ENCODE results near the gene RNF126.
"Not testable (repeated sequence)": the region's sequence is repeated elsewhere in the genome, so short reads cannot be mapped to it uniquely, and the experiment has no call there.

The RNF126 gene

DNA sequence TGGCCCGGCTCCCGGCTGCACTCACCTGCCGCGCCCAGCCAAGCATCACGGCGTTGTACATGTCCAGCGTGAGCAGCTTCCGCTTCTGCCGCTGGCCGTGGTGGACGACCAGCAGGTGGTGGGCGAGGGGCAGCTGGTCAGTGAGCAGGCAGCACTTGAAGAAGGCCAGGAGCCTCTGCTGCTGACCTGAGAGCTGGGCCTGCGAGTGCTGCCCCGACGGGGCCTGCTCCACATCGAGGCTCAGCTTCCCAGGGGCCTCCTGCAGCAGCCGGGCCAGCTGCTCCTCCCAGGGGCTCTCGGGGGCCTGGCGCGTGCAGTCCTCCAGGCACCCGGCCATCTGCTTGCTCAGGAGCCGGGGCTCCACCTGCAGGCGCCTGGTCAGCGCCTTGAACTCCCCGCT, 33.5 kb downstream of the RNF126 start:
- DNase-seq, result not testable (repeated sequence)

DNA sequence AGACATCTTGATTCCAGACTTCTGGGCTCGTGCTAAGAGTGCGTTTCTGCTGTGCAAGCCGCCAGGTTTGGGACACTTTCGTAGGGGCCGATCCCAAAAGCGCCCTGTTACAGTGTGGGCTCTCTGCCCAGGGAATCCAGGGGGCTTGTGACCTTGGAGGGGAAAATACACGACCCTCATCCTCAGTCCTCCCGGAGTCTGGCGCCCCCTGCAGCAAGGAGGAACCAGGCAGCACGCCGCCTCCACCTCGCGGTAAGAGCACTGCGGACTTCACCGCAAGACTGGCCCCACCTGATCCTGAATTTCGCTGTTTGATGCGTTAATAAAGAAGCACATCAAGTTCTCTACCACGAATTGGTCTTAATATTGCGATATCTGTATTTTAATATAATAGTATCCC, 34.8 kb downstream of the RNF126 start:
- no peak for DNase-seq

DNA sequence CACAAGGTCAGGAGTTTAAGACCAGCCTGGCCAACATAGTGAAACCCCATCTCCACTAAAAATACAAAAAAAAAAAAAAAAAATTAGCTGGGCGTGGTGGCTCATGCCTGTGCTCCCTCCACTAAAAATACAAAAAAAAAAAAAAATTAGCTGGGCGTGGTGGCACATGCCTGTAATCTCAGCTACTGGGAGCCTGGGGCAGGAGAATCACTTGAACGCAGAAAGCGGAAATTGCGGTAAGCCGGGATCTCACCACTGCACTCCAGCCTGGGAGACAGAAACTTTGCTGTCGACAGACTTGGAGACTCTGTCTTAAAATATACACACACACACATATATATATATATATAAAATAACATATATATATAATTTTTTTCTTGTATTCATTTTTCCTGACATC, 36.4 kb downstream of the RNF126 start:
- DNase-seq, result not testable (repeated sequence)

DNA sequence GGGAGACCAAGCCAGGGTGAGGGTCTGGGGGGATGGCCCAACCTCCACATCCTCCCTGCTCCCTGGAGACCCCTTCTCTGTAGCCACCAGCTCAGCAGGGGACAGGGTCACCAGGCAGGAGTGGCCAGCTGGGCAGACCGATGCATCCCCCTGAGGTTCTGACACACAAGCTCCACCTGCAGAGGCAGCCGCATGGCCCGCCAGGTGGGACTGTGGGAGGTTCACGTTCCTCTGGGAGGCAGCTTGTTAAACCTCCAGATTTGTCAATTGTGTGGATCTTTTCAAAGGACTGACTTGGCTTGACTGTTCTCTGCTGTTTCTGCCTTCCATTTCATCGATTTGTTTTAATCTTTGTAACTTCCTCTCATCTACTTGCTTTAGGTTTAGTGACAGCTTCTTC, 37.8 kb downstream of the RNF126 start:
- DNase-seq, result no peak

DNA sequence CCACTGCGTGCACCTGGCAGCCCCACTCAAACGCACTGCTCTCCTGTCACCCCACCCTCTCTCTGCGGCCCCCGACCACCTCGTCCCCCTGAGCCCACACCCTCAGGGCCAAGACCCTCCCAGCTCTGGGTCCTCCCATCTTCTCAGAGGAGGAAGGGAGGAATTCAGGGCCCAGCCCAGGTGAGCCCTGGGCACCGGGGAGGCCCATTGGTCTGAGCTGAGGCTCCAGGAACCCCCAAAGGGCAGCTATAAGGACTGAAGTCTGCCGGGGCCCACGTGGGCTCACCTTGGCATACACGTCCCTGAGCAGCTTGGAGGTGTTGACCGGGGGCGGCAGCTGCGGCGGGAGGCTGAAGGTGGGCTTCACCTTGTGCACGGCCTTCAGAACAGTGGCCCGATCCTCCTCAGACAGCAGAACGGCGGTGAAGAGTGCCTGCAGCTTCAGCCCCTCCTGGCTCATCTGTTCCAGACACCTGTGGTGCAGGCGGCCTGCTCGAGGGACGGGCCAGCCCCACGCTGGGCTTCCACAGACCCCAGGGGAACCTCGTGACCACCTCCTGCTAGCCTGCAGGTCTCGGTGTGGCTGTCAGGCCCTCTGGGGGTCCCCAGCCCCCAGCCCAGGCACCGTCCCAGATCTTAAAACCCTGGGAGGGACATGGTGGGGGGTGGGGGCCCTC, 38.4 kb downstream of the RNF126 start:
- no peak for DNase-seq

DNA sequence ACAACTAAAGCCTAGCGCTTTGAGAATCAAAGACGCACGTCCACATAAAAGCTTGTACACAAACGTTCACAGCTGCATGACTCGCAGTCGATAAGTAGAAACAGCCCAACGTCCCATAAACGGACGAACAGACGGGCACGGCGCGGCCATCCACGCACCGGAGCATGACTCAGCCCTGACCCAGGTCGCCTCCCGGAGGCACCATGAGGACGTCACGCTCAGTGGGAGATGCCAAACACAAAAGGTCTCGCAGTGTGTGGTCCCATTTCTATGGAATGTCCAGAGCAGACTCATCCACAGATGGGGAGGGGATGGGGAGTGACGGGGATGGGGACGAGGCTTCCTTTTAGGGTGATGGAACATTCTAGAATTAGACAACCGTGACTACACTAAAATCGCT, 39.0 kb downstream of the RNF126 start:
- no peak for DNase-seq

DNA sequence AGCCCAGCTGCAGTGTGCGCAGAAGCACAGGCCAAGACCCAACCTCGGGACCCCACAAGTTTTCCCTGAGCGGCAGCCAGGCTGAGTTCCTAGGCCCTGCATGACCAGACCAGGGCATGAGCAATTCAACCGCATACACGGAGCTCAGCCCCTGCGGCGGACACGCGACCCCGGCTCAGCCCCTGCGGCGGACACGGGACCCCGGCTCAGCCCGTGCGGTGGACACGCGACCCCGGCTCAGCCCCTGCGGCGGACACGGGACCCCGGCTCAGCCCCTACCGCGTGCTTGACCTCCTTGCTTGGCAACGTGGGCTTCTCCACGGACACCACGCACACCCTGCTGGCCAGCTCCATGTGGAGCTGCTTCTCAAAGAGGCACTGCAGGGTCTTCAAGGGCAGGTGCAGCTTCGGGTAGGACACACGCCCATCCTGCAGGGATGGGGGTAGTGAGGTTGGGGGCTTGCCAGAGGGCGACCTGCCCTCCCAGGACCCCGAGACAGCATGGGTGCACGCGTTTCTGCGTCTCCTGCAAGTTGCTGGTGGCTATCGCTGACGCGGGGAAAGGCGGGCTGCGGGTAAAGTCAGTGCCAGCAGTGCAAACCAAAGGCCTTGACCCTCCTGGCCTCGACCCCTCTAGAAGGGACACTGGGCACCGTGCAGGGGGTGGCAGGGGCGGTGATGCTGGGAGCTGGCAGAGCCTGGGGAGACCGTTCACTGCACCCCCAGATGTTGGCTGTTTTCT, 39.7 kb downstream of the RNF126 start:
- DNase-seq, result no peak

DNA sequence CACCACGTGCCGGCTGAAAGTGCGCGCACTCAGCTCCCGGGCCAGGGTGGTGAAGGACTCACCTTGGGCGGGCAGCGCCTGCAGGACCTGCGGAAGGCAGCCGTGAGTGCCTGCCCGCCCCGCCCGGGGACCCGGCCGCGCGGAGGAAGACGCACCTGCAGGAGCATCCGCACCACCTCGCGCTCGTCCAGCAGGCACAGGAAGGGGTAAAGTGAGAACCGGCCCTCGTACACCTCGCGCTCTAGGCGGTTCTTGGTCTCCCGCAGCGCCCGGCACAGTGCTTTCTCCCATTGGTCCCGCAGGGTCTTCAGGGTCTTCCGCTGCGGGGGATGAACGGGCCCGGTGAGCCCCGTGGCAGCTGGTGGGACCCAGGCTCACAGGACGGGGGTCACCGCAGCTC, 40.3 kb downstream of the RNF126 start:
- DNase-seq, result no peak

DNA sequence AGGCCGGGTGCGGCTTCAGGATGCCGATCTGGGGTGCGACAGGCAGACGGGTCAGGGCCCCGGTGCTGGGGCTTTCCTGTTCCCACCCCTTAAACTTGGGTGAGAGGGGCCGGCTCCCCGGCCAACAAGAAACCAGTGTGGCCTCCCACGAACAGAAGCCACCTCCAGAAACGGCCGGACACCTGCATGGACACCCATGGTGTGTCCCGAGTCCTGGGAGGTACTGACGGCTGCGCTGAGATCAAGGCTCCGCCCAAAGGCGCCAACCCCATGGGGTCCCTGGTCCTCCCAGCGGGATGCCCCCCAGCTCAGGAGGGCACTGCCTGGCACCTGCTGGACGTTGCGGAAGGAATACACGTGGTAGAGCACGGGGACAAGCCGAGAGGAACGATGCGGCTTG, 41.2 kb downstream of the RNF126 start:
- DNase-seq, result no peak

DNA sequence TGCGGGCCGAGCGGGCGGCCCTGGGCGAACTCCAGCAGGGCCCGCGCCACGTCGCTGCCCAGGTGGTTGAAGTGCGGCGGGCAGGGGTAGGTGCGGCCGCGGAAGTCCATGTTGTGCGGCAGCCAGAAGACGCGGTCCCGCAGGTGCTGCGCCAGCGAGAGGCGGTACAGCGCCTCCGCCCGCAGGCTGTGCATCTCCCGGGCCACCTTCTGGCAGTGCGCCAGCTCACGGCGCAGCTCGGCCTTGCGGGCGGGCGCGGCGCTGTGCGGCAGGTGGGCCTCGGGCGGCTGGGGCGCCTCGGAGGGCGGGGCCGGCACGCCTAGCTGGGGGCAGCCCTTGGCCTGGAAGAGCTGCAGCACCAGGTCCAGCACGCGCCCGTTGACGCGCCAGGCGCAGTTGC, 41.8 kb downstream of the RNF126 start:
- not testable (repeated sequence) for DNase-seq

DNA sequence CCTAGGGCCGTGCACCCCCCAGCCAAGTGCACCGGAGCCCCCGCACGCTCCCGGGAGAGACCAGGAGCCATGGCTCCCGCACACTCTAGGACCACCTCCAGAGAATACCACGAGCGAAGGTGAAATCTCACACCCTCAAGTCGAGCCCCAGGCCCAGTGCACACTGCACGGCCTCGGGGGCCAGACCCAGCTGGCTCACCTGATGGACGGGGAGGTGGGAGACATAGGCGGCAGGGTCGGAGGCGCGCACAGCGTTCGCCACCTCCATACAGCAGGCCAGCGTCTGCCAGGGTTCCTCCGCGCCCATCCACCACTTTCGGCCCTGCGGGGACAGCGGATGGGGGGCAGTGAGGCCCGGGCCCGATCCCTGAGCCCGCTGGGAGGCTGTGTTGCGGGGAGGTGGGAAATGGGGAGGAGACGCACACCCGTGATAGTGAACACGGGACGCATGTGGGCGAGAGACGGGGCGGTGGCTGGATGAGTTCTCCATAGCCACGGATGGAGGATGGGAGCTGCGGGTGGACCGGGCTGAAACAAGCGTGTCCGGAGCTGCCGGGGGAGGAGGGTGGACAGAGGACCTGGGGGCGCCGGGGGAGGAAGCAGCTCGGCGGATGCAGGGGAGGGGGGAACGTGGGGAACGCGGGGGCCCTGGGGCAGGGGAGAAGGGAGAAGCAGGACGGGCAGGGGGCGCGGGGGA, 42.7 kb downstream of the RNF126 start:
- DNase-seq, result no peak

DNA sequence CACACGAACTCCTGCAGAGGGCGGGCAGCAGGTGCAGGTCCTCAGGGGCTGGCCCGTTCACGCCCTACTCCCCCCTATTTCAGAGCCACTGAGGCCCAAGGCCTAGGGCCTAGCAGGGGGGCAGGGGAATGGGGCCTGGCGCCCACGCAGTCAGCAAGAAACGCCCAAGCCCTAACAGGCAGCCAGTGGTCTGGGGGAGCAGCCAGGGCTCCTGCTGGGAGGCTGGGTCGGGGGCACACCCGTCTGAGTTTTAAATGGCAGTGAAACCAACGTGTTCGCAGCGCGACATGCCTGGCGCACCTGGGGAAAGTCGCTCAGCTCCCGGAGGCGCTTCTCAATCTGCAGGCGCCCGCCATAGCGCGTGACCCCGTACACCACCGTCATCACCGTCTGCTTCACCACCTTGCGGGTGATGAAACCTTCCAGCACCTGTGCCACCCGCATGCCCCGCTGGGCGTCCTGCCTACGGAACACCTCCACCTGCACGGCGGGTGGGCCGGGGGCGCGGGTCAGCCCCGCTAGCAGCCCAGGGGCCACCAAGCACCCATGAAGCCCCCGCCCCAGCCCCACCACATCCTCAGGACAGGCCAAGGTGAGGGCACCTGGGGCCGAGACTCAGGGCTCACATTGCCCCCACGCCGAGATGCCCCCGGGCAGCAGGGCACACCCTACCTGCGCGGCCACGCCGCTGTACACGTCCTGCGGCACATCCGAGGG, 43.6 kb downstream of the RNF126 start:
- no peak for DNase-seq

DNA sequence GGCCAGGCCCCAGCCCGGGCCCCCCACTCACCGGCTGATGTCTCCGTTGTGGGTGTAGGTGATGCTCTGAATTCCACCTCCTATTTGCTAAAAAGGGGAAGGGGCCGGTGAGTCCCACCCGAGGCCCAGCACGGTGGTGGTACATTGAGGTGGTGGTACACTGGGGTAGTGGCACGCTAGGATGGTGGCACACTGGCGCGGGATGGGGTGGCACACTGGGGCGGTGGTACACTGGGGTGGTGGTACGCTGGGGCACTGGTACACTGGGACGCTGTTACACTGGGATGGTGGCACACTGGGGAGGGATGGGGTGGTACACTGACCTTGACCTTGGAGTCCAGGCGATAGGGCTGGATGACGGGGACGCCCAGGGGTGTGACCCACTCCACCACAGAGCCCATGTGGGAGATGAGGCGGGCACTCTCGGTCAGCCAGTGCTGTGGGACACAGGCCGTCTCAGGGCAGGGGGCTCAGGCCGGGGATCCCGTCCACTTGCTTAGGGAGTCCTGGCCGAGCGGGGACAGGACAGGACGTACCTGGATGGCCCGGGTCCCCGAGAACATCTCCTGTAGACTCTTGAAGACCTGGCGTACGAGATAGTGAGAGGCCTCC, 44.2 kb downstream of the RNF126 start:
- no peak for DNase-seq

DNA sequence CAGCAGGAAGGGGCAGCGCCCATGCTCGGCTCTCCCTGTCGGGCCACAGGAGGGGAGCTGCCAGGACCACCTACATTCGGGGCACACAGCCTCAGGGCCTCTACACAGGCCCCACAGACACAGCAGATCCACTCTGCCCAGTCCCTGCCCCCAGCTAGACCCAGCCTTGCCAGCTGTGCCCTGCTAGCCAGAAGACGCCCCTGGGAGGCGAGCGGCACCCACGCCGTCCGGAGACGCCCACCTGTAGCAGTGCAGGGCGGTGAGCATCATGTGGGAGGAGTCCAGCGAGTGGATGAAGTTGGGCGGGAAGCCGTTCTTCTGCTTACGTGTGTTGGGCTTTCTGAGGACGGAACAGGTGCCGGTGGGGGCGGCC, 44.8 kb downstream of the RNF126 start:
- no peak for DNase-seq

DNA sequence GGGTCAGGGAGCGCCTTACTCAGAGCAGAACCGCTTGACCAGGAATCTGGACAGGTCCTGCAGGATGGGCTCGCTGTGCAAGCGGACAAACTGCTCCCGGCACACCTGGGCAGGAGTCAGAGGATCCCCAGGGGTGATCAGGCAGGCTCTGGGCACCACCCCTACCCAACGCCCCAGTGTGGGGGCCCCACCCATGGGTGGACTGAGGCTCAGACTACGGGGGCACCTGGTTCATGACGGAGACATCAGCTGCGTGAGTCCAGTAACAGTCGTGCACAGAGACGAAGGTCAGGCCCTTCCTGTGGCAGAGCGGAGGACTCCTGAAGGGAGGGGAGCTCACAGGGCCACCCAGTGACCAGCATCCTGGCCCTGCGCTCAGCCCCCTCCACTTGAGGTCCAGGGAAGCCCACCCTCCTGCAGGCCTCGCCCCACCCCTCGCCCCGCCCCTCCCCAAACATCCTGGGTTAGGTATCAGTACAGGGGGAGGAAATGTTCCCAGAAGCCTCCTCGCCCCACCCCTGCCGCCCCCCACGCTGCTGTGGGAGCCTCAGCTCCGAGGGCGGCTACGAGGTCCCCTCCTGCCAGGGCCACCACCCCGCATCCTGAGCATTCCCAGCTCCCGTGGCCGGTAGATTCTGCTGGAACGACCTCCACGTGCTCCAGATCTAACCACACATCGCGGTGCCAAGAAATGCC, 45.3 kb downstream of the RNF126 start:
- DNase-seq, result no peak

DNA sequence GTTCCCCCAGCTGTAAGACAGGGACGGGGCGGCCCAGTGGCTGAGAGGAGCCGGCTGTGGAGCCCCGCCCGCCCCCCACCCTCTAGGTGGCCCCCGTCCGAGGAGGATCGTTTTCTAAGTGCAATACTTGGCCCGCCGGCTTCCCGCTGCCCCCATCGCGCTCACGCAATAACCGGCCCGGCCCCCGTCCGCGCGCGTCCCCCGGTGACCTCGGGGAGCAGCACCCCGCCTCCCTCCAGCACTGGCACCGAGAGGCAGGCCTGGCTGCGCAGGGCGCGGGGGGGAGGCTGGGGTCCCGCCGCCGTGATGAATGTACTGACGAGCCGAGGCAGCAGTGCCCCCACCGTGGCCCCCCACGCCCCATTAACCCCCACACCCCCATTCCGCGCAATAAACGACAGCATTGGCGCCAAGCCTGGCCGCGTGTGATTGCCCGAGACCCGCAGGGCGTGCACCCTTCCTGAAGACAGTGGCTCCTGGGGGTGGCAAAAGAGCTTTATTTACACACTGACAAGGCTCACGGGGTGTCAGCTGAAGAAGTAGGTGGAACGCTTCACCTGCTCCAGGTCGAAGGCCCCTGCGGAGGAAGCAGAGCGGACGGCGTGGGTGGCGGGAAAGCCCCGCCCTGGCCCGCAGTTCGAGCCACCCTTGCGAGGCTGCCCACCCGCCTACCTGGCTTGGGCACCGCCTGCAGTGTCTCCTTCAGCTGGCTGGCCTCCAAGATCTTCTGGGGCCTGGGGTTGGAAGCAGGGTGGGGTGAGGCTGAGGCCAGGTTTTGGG, 46.1 kb downstream of the RNF126 start:
- DNase-seq, result no peak

DNA sequence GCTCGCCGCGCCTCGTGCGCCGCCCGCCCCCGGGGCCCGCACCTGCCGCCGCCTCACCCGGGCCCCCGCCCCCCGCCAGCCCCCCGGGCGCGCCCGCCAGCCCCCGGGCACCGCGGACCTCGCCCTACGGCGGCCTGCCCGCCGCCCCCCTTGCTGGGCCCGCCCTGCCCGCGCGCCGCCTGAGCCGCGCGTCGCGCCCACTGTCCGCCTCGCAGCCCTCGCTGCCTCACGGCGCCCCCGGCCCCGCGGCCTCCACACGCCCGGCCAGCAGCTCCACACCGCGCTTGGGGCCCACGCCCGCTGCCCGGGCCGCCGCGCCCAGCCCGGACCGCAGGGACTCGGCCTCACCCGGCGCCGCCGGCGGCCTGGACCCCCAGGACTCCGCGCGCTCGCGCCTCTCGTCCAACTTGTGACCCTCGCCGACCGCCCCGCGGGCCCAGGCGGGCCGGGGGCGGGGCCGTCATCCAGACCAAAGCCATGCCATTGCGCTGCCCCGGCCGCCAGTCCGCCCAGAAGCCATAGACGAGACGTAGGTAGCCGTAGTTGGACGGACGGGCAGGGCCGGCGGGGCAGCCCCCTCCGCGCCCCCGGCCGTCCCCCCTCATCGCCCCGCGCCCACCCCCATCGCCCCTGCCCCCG, 46.8 kb downstream of the RNF126 start:
- DNase-seq, result no peak

DNA sequence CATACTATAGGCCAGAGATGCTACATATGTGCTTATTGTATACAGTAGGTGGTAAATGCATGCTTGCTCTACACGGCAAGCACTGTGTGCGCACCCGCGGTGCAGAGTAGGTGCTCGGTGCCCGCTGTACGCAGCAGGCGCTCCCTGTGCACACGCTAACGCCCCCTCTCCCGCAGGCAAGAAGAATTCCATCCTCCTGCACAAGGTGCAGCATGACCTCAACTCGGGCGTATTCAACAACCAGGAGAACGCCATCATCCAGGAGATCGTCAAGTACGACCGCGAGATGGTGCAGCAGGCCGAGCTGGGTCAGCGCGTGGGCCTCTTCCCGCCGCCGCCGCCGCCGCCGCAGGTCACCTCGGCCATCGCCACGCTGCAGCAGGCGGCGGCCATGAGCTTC, 47.4 kb downstream of the RNF126 start:
- DNase-seq, result peak; percentile 47

DNA sequence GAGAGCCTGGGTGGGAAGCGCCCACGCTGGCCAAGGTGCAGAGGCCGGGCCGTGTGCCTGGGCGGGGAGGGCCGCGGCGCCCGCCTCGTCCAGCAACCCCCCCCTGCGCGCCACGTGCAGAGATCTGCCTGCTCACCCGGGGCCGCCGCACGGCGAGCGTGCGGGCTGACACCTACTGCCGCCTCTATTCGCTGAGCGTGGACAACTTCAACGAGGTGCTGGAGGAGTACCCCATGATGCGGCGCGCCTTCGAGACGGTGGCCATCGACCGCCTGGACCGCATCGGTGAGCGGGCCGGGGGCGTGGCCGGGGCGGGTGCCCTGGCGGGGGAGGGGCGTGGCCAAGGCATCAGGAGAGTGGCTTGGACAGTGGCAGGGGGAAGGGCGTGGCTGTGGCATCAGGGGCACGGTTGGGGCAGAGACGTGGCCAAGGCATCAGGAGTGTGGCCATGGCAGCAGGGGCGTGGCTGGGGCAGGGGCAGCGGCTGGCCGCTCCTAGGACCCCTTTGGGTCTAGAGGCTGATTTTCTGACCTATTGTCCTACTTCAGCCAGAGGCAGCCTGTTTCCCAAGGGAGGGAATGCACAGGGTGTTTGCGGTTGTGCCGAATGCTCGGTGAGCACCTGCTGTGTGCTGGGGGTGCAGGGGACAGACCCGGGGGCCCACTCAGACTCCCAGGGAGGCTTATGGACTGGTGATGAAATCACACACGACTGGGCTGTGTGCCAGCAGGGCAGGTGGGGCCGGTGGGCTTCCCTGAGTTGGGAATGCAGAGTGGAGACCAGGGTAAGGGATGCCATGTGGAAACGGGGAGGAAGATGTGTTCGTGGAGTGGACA, 49.1 kb downstream of the RNF126 start:
- DNase-seq, result no peak

DNA sequence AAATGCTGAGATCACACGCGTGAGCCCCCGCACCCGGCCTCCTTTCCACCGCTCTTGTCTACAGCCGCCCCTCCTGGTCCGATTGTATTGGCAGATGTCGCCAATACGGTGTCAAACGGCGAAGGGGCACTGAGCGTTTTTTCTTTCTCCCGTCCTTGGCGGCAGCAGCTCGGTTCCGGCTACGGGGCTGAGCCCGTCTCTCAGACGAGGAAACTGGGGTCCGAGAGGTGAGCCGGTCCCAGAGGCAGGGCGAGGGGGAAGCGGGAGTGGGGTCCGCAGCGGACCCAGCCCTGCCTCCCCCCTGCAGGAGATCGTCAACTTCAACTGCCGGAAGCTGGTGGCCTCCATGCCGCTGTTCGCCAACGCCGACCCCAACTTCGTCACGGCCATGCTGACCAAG, 50.1 kb downstream of the RNF126 start:
- no peak for DNase-seq

Measured in right kidney (tissue), 1 donor.